ENCODE results near the gene ZBTB18.
"Not testable (repeated sequence)": the region's sequence is repeated elsewhere in the genome, so short reads cannot be mapped to it uniquely, and the experiment has no call there.

Gene ZBTB18

GRCh38 chr1:244050835-244051444 lies at the start of gene ZBTB18:
ZBTB18 (plus strand) TSS chr1:244051283; CDS start chr1:244051432, 149 bp downstream.
- Mint-ChIP-seq H3K4me1 (peaks cover 23% of the 10 kb centered on the region), H3K9me3 (no peaks in the 10 kb centered on the region), H3K27me3 (no peaks in the 10 kb centered on the region), H3K27ac (peak within 1 kb of the TSS; percentile 94), H3K36me3 (no peaks in the 10 kb centered on the region), H3K4me3 (peak within 1 kb of the TSS; percentile 95)

- peak overlapping the region; percentile 3 for H3K4me3 Mint-ChIP-seq
- H3K27me3 Mint-ChIP-seq, result no peaks in the 10 kb centered on the region
- peaks cover 21% of the 10 kb centered on the region for H3K4me1 Mint-ChIP-seq
- peak overlapping the region; percentile 24 for H3K27ac Mint-ChIP-seq
- H3K36me3 Mint-ChIP-seq, result no peaks in the 10 kb centered on the region
- H3K9me3 Mint-ChIP-seq, result no peaks in the 10 kb centered on the region
Observed at GRCh38 chr1:244002721-244003120, 48.4 kb upstream of the ZBTB18 start.

GRCh38 chr1:244005455-244005854 lies 45.6 kb upstream of the ZBTB18 start:
- Mint-ChIP-seq H3K27ac (no peak overlapping the region), H3K36me3 (no peaks in the 10 kb centered on the region), H3K9me3 (no peaks in the 10 kb centered on the region), H3K27me3 (no peaks in the 10 kb centered on the region), H3K4me1 (peaks cover 21% of the 10 kb centered on the region), H3K4me3 (no peak overlapping the region)

- H3K4me1 Mint-ChIP-seq, result peaks cover 21% of the 10 kb centered on the region
- H3K36me3 Mint-ChIP-seq, result no peaks in the 10 kb centered on the region
- no peaks in the 10 kb centered on the region for H3K27me3 Mint-ChIP-seq
- H3K27ac Mint-ChIP-seq, result no peak overlapping the region
- H3K9me3 Mint-ChIP-seq, result no peaks in the 10 kb centered on the region
- no peak overlapping the region for H3K4me3 Mint-ChIP-seq
Observed at GRCh38 chr1:244006381-244006901, 44.6 kb upstream of the ZBTB18 start.

GRCh38 chr1:244006961-244007360 lies 44.1 kb upstream of the ZBTB18 start:
- Mint-ChIP-seq H3K27ac (no peak overlapping the region), H3K4me3 (no peak overlapping the region), H3K27me3 (no peaks in the 10 kb centered on the region), H3K4me1 (peaks cover 18% of the 10 kb centered on the region), H3K9me3 (no peaks in the 10 kb centered on the region), H3K36me3 (no peaks in the 10 kb centered on the region)

GRCh38 chr1:244010191-244010590 lies 40.9 kb upstream of the ZBTB18 start:
- H3K27ac Mint-ChIP-seq, result no peak overlapping the region
- no peak overlapping the region for H3K4me3 Mint-ChIP-seq
- no peaks in the 10 kb centered on the region for H3K4me1 Mint-ChIP-seq
- H3K9me3 Mint-ChIP-seq, result no peaks in the 10 kb centered on the region
- H3K27me3 Mint-ChIP-seq, result no peaks in the 10 kb centered on the region
- H3K36me3 Mint-ChIP-seq, result no peaks in the 10 kb centered on the region

- H3K4me1 Mint-ChIP-seq, result no peaks in the 10 kb centered on the region
- no peak overlapping the region for H3K4me3 Mint-ChIP-seq
- H3K27ac Mint-ChIP-seq, result no peak overlapping the region
- H3K27me3 Mint-ChIP-seq, result no peaks in the 10 kb centered on the region
- no peaks in the 10 kb centered on the region for H3K36me3 Mint-ChIP-seq
- H3K9me3 Mint-ChIP-seq, result no peaks in the 10 kb centered on the region
Observed at GRCh38 chr1:244010703-244011123, 40.4 kb upstream of the ZBTB18 start.

GRCh38 chr1:244011271-244011670 lies 39.8 kb upstream of the ZBTB18 start:
- H3K36me3 Mint-ChIP-seq, result no peaks in the 10 kb centered on the region
- H3K4me1 Mint-ChIP-seq, result no peaks in the 10 kb centered on the region
- H3K27ac Mint-ChIP-seq, result no peak overlapping the region
- no peak overlapping the region for H3K4me3 Mint-ChIP-seq
- H3K9me3 Mint-ChIP-seq, result no peaks in the 10 kb centered on the region
- H3K27me3 Mint-ChIP-seq, result no peaks in the 10 kb centered on the region

- H3K27ac Mint-ChIP-seq, result no peak overlapping the region
- H3K36me3 Mint-ChIP-seq, result no peaks in the 10 kb centered on the region
- no peaks in the 10 kb centered on the region for H3K27me3 Mint-ChIP-seq
- H3K9me3 Mint-ChIP-seq, result no peaks in the 10 kb centered on the region
- H3K4me3 Mint-ChIP-seq, result no peak overlapping the region
- H3K4me1 Mint-ChIP-seq, result no peaks in the 10 kb centered on the region
Observed at GRCh38 chr1:244011786-244012185, 39.3 kb upstream of the ZBTB18 start.

- H3K4me1 Mint-ChIP-seq, result no peaks in the 10 kb centered on the region
- H3K4me3 Mint-ChIP-seq, result no peak overlapping the region
- no peaks in the 10 kb centered on the region for H3K36me3 Mint-ChIP-seq
- no peaks in the 10 kb centered on the region for H3K27me3 Mint-ChIP-seq
- no peak overlapping the region for H3K27ac Mint-ChIP-seq
- no peaks in the 10 kb centered on the region for H3K9me3 Mint-ChIP-seq
Observed at GRCh38 chr1:244012202-244012601, 38.9 kb upstream of the ZBTB18 start.

GRCh38 chr1:244013100-244013499 lies 38.0 kb upstream of the ZBTB18 start:
- Mint-ChIP-seq H3K27me3 (no peaks in the 10 kb centered on the region), H3K4me3 (no peak overlapping the region), H3K27ac (no peak overlapping the region), H3K4me1 (no peaks in the 10 kb centered on the region), H3K36me3 (no peaks in the 10 kb centered on the region), H3K9me3 (no peaks in the 10 kb centered on the region)

- not testable (repeated sequence) for H3K27ac Mint-ChIP-seq, H3K9me3 Mint-ChIP-seq, H3K4me3 Mint-ChIP-seq, H3K36me3 Mint-ChIP-seq, H3K4me1 Mint-ChIP-seq, H3K27me3 Mint-ChIP-seq
Observed at GRCh38 chr1:244014862-244015261, 36.2 kb upstream of the ZBTB18 start.

GRCh38 chr1:244019982-244020485 lies 31.0 kb upstream of the ZBTB18 start:
- H3K27me3 Mint-ChIP-seq, result no peaks in the 10 kb centered on the region
- H3K9me3 Mint-ChIP-seq, result peaks cover 4% of the 10 kb centered on the region
- no peak overlapping the region for H3K27ac Mint-ChIP-seq
- no peak overlapping the region for H3K4me3 Mint-ChIP-seq
- H3K36me3 Mint-ChIP-seq, result no peaks in the 10 kb centered on the region
- no peaks in the 10 kb centered on the region for H3K4me1 Mint-ChIP-seq

GRCh38 chr1:244021427-244021826 lies 29.7 kb upstream of the ZBTB18 start:
- H3K4me3 Mint-ChIP-seq, result no peak overlapping the region
- H3K36me3 Mint-ChIP-seq, result no peaks in the 10 kb centered on the region
- peaks cover 4% of the 10 kb centered on the region for H3K9me3 Mint-ChIP-seq
- no peak overlapping the region for H3K27ac Mint-ChIP-seq
- no peaks in the 10 kb centered on the region for H3K4me1 Mint-ChIP-seq
- no peaks in the 10 kb centered on the region for H3K27me3 Mint-ChIP-seq

GRCh38 chr1:244022311-244022710 lies 28.8 kb upstream of the ZBTB18 start:
- peaks cover 4% of the 10 kb centered on the region for H3K9me3 Mint-ChIP-seq
- H3K27me3 Mint-ChIP-seq, result no peaks in the 10 kb centered on the region
- no peaks in the 10 kb centered on the region for H3K4me1 Mint-ChIP-seq
- H3K36me3 Mint-ChIP-seq, result no peaks in the 10 kb centered on the region
- no peak overlapping the region for H3K4me3 Mint-ChIP-seq
- no peak overlapping the region for H3K27ac Mint-ChIP-seq

- H3K4me3 Mint-ChIP-seq, result no peak overlapping the region
- H3K36me3 Mint-ChIP-seq, result no peaks in the 10 kb centered on the region
- no peaks in the 10 kb centered on the region for H3K27me3 Mint-ChIP-seq
- peaks cover 4% of the 10 kb centered on the region for H3K9me3 Mint-ChIP-seq
- no peak overlapping the region for H3K27ac Mint-ChIP-seq
- no peaks in the 10 kb centered on the region for H3K4me1 Mint-ChIP-seq
Observed at GRCh38 chr1:244022864-244023440, 28.1 kb upstream of the ZBTB18 start.
